ENCODE measurements around the gene CD58.
"Not testable (repeated sequence)": the region's sequence is repeated elsewhere in the genome, so short reads cannot be mapped to it uniquely, and the experiment has no call there.

DNA sequence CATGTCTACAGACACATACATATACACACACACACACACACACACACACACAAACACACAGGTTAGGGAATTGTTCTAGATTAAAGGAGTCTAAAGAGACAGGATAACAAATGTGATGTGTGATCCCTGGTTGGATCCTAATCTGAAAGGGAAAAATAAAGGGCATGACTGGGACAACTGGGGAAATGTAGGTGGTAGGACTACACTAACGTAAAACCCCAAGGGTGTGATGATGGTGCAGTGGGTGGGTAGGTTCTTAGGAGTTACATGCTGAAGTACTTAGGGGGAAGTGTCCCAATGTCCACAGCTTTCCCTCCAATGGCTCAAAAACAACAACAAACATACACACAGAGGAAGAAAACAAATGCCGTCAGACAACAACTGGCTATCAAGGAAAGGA is 28.5 kb upstream of the CD58 start:
- TF ChIP-seq, protein P1, sequence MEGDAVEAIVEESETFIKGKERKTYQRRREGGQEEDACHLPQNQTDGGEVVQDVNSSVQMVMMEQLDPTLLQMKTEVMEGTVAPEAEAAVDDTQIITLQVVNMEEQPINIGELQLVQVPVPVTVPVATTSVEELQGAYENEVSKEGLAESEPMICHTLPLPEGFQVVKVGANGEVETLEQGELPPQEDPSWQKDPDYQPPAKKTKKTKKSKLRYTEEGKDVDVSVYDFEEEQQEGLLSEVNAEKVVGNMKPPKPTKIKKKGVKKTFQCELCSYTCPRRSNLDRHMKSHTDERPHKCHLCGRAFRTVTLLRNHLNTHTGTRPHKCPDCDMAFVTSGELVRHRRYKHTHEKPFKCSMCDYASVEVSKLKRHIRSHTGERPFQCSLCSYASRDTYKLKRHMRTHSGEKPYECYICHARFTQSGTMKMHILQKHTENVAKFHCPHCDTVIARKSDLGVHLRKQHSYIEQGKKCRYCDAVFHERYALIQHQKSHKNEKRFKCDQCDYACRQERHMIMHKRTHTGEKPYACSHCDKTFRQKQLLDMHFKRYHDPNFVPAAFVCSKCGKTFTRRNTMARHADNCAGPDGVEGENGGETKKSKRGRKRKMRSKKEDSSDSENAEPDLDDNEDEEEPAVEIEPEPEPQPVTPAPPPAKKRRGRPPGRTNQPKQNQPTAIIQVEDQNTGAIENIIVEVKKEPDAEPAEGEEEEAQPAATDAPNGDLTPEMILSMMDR (IDR thresholded peaks at IDR 0.05), result not testable (repeated sequence)
- not testable (repeated sequence) for TF ChIP-seq POLR2A (IDR thresholded peaks at IDR 0.05); POLR2AphosphoS5 (IDR thresholded peaks at IDR 0.05); EP300 (IDR thresholded peaks at IDR 0.05; ENCODE audit: low read depth)

Measured in transverse colon (tissue), 4 donors.